ENCODE results near the gene ASB2. TPM values are rescaled to one million over a fixed set of nuclear protein-coding genes. Genes with fewer than 3 reads are reported as not detected.

ASB2 gene
- total RNA-seq, 2 experiments from 2014 or later, result 20.7 to 21.1 TPM

GRCh38 chr14:93964281-93964680 is 12.1 kb downstream of the ASB2 start:
- ChIA-PET POLR2A (no interaction called here), CTCF (interaction anchor here (1.8 to 14.5 kb wide), 2 partner anchors 9 to 12 kb away, joined by 4 to 173 read pairs; partner anchors contain the start of gene ASB2)
- Mint-ChIP-seq H3K4me1 (peaks cover 92% of the 10 kb centered on the region), H3K4me3 (no peak overlapping the region), H3K36me3 (ENCODE audit: low read depth) (peaks cover 41% of the 10 kb centered on the region), H3K9me3 (peaks cover 8% of the 10 kb centered on the region), H3K27me3 (no peaks in the 10 kb centered on the region), H3K27ac (no peak overlapping the region)
- DNase-seq, result no peak

- peaks cover 8% of the 10 kb centered on the region for H3K9me3 Mint-ChIP-seq
- CTCF ChIA-PET, result interaction anchor here (0.6 to 14.5 kb wide), 5 partner anchors 13 to 258 kb away, joined by 4 to 173 read pairs (median 5); partner anchors contain the start of gene ASB2
- H3K27ac Mint-ChIP-seq, result peak overlapping the region; percentile 98
- POLR2A ChIA-PET, result interaction anchor here (0.7 to 1.6 kb wide), 2 partner anchors 8 to 15 kb away, joined by 5 to 7 read pairs; no protein-coding TSS in a partner anchor
- H3K36me3 Mint-ChIP-seq (ENCODE audit: low read depth), result peaks cover 37% of the 10 kb centered on the region
- DNase-seq, result no peak
- H3K27me3 Mint-ChIP-seq, result no peaks in the 10 kb centered on the region
- H3K4me1 Mint-ChIP-seq, result peaks cover 92% of the 10 kb centered on the region
- no peak overlapping the region for H3K4me3 Mint-ChIP-seq
Observed at GRCh38 chr14:93963692-93964091, 12.7 kb downstream of the ASB2 start.

GRCh38 chr14:93962701-93963601 is 13.4 kb downstream of the ASB2 start:
- peak; percentile 79 for DNase-seq
- Mint-ChIP-seq H3K27ac (peak overlapping the region; percentile 98), H3K27me3 (no peaks in the 10 kb centered on the region)

GRCh38 chr14:93961620-93962019 is 14.8 kb downstream of the ASB2 start:
- DNase-seq, result no peak
- Mint-ChIP-seq H3K27ac (peak overlapping the region; percentile 89), H3K27me3 (no peaks in the 10 kb centered on the region), H3K36me3 (ENCODE audit: low read depth) (peaks cover 32% of the 10 kb centered on the region), H3K4me3 (no peak overlapping the region), H3K4me1 (peaks cover 96% of the 10 kb centered on the region), H3K9me3 (peaks cover 8% of the 10 kb centered on the region)
- ChIA-PET POLR2A (no interaction called here), CTCF (interaction anchor here (1.0 to 14.5 kb wide), 3 partner anchors 15 to 46 kb away, joined by 3 to 173 read pairs (median 5); partner anchors contain the start of gene ASB2)

More at GRCh38 chr14:93962701-93963601, 13.4 kb downstream of the ASB2 start:
- Mint-ChIP-seq H3K4me3 (peak overlapping the region; percentile 56), H3K9me3 (peaks cover 8% of the 10 kb centered on the region), H3K4me1 (peaks cover 93% of the 10 kb centered on the region), H3K36me3 (ENCODE audit: low read depth) (peaks cover 35% of the 10 kb centered on the region)
- ChIA-PET POLR2A (interaction anchor here (0.7 to 1.6 kb wide), 2 partner anchors 8 to 15 kb away, joined by 5 to 7 read pairs; no protein-coding TSS in a partner anchor), CTCF (interaction anchor here (0.6 to 14.5 kb wide), 6 partner anchors 14 to 258 kb away, joined by 3 to 173 read pairs (median 5); partner anchors contain the start of gene ASB2)

DNA sequence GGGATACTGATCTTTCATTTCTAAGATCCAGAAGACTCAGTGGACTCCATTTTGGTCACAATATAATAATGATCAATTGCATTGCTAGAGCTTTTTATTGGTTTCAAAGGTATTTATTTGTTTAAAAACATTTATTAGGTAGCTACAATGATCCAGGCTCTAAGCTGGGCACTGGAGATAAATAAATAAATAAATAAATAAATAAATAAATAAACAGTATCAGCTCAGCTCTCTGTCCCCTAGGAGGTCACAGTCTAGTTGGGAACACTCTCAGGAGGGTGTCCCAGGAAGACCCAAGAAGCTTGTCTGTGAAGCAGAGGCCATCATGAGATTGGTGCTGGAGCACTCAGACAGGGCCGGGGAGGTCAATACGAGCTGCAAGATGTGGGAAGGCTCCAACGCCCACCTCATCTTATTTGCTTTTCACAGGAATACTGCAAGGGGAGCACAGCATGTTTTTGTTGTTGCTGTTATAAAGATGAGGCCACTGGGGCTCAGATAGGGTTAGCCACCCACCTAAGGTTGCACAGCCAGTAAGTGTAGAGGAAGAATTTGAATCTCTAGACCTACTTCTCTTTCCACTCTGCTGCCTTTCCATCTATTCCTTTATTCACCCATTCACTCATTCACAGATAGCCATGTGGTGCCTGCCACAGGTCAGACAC is 15.5 kb downstream of the ASB2 start:
- CTCF ChIA-PET, result interaction anchor here (0.9 to 14.5 kb wide), 7 partner anchors 15 to 97 kb away, joined by 3 to 173 read pairs (median 3); partner anchors contain the start of gene ASB2
- H3K9me3 Mint-ChIP-seq, result peaks cover 8% of the 10 kb centered on the region
- peak overlapping the region; percentile 90 for H3K27ac Mint-ChIP-seq
- no peaks in the 10 kb centered on the region for H3K27me3 Mint-ChIP-seq
- H3K36me3 Mint-ChIP-seq (ENCODE audit: low read depth), result peaks cover 28% of the 10 kb centered on the region
- H3K4me3 Mint-ChIP-seq, result no peak overlapping the region
- POLR2A ChIA-PET, result interaction anchor here (0.6 to 1.7 kb wide), 2 partner anchors 12 to 17 kb away, joined by 3 to 6 read pairs; no protein-coding TSS in a partner anchor
- peaks cover 97% of the 10 kb centered on the region for H3K4me1 Mint-ChIP-seq
- no peak for DNase-seq

GRCh38 chr14:93960108-93960475 is 16.3 kb downstream of the ASB2 start:
- Mint-ChIP-seq H3K27ac (peak overlapping the region; percentile 90), H3K27me3 (no peaks in the 10 kb centered on the region), H3K36me3 (ENCODE audit: low read depth) (peaks cover 23% of the 10 kb centered on the region), H3K9me3 (peaks cover 5% of the 10 kb centered on the region), H3K4me3 (peak overlapping the region; percentile 6), H3K4me1 (peaks cover 97% of the 10 kb centered on the region)
- POLR2A ChIA-PET, result interaction anchor here (1.7 to 2.4 kb wide), 2 partner anchors 11 to 18 kb away, joined by 6 to 14 read pairs; no protein-coding TSS in a partner anchor
- CTCF ChIA-PET, result interaction anchor here (0.9 to 14.5 kb wide), 7 partner anchors 14 to 98 kb away, joined by 3 to 173 read pairs (median 4); partner anchors contain the start of gene ASB2
- DNase-seq, result no peak

DNA sequence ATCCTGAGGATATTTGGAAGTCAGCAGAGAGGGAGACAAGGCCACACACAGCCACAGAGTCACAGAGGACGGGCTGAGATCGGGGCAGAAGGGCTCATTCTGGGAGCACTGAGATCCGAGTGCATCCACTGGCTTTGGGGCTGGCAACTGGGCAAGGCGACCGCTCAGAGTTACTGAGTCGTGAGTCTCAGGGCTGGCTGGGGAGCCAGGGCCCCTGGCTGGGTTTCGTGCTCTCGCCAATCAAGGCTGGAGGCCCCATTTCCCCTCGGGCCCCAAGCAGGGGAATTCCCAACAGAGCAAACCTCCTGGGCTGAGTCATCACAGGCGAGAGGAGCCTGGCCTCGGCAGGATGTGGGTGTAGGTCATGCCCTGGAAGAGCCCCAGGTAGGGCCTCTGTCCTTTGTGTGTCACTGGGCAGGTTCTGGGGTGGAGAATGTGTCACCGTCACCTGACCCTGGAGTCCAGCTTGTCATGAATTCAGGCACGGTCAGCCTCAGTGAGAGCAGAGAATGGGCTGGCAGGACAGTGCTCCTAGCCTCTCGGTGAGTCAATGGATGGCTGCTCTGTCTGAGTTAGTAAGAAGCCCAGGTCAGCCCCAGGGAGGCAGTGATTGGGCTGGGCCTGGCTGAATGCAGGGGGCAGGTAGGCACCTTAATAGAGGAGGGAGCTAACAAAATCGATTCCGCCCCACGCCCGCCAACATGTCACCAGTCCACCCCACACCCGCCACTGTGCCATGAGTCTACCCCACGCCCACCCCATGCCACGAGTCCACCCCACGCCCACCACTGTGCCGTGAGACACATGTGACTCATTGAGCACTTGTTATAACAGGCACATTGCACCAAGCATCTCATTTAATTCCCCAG is 16.9 kb downstream of the ASB2 start:
- ChIA-PET CTCF (interaction anchor here (0.9 to 14.5 kb wide), 6 partner anchors 9 to 92 kb away, joined by 3 to 173 read pairs (median 7); partner anchors contain the start of gene ASB2), POLR2A (interaction anchor here (1.0 to 2.4 kb wide), 3 partner anchors 12 to 19 kb away, joined by 5 to 14 read pairs (median 6); no protein-coding TSS in a partner anchor)
- H3K4me3 Mint-ChIP-seq, result peak overlapping the region; percentile 51
- peak overlapping the region; percentile 90 for H3K27ac Mint-ChIP-seq
- peaks cover 97% of the 10 kb centered on the region for H3K4me1 Mint-ChIP-seq
- no peaks in the 10 kb centered on the region for H3K27me3 Mint-ChIP-seq
- DNase-seq, result peak; percentile 93
- peaks cover 21% of the 10 kb centered on the region for H3K36me3 Mint-ChIP-seq (ENCODE audit: low read depth)
- H3K9me3 Mint-ChIP-seq, result no peaks in the 10 kb centered on the region

DNA sequence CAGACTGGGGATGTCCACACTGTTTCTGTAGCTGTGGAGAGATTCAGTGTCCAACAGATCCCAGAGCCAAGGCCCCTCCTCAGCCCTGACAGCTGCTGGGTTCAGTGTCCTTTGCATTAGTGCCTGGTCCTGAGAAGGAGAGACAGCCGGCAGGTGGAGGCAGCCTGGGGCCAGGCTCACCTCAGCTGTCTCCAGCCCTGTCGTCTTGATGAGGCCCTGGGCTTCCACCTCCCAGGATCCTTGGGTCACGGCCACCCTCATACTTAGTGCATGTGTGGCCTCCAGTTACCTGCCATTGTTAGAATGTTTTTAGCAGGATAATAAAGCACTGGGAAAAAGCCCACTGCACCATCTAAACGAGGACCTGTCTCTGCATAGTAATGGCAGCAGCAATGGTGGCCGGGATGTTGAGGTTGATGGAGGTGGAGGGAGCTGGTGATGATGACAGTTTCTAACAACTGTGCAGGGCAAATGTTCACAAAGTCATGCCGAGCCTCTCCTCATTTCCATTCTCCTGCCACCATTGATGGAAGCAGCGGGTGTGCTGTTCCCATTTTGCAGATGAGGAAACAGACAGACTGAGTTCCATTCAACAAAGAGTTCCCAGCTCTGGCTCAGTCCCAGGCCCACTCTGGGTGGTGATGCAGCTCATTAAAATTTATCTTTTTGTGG is 17.7 kb downstream of the ASB2 start:
- POLR2A ChIA-PET, result interaction anchor here (1.0 to 2.4 kb wide), 3 partner anchors 13 to 20 kb away, joined by 5 to 14 read pairs (median 6); no protein-coding TSS in a partner anchor
- Mint-ChIP-seq H3K27me3 (no peaks in the 10 kb centered on the region), H3K36me3 (ENCODE audit: low read depth) (peaks cover 22% of the 10 kb centered on the region), H3K27ac (peak overlapping the region; percentile 90), H3K4me3 (peak overlapping the region; percentile 51), H3K9me3 (no peaks in the 10 kb centered on the region), H3K4me1 (peaks cover 97% of the 10 kb centered on the region)
- CTCF ChIA-PET, result interaction anchor here (1.1 to 14.5 kb wide), 5 partner anchors 10 to 40 kb away, joined by 4 to 173 read pairs (median 9); partner anchors contain the start of gene ASB2
- DNase-seq, result no peak

- peak overlapping the region; percentile 65 for H3K27ac Mint-ChIP-seq
- H3K4me3 Mint-ChIP-seq, result no peak overlapping the region
- no peaks in the 10 kb centered on the region for H3K27me3 Mint-ChIP-seq
- H3K36me3 Mint-ChIP-seq (ENCODE audit: low read depth), result peaks cover 21% of the 10 kb centered on the region
- ChIA-PET CTCF (interaction anchor here (1.4 to 14.5 kb wide), 4 partner anchors 18 to 41 kb away, joined by 3 to 173 read pairs (median 32); partner anchors contain the start of genes ASB2 and CCDC197), POLR2A (interaction anchor here (2.4 kb wide), 1 partner anchor 13 kb away, joined by 14 read pairs; no protein-coding TSS in a partner anchor)
- no peak for DNase-seq
- H3K9me3 Mint-ChIP-seq, result no peaks in the 10 kb centered on the region
- H3K4me1 Mint-ChIP-seq, result peaks cover 97% of the 10 kb centered on the region
Observed at GRCh38 chr14:93957751-93958566, 18.4 kb downstream of the ASB2 start.

GRCh38 chr14:93957333-93957710 is 19.0 kb downstream of the ASB2 start:
- no peak for DNase-seq
- no peaks in the 10 kb centered on the region for H3K27me3 Mint-ChIP-seq
- H3K27ac Mint-ChIP-seq, result peak overlapping the region; percentile 89
- POLR2A ChIA-PET, result no interaction called here
- H3K36me3 Mint-ChIP-seq (ENCODE audit: low read depth), result peaks cover 23% of the 10 kb centered on the region
- H3K9me3 Mint-ChIP-seq, result no peaks in the 10 kb centered on the region
- peak overlapping the region; percentile 26 for H3K4me3 Mint-ChIP-seq
- CTCF ChIA-PET, result interaction anchor here (1.4 to 14.5 kb wide), 3 partner anchors 17 to 40 kb away, joined by 3 to 173 read pairs (median 54); partner anchors contain the start of genes ASB2 and CCDC197
- peaks cover 97% of the 10 kb centered on the region for H3K4me1 Mint-ChIP-seq
